HG03060 (cell line): Measurements from ENCODE around the gene CRIP1.

Experiments used
- ATAC-seq: cut with Tn5 transposase; IDR thresholded peaks from one replicate; pipeline ENCODE4 v1.9.1; 2021; ENCODE audit warnings: low read depth, moderate number of reproducible peaks; ENCODE audit not compliant: unreplicated experiment

CRIP1 gene

GRCh38 chr14:105501504-105502291, 15.0 kb downstream of the CRIP1 start:
- ATAC-seq, result no peak

GRCh38 chr14:105502446-105503295, 16.0 kb downstream of the CRIP1 start:
- ATAC-seq, result no peak

- ATAC-seq, result no peak
These were observed 16.6 kb downstream of the CRIP1 start for GRCh38 chr14:105503296-105503640.

GRCh38 chr14:105503935-105504692, 17.4 kb downstream of the CRIP1 start:
- no peak for ATAC-seq

GRCh38 chr14:105505101-105505500, 18.4 kb downstream of the CRIP1 start:
- no peak for ATAC-seq

- no peak for ATAC-seq
These were observed 20.6 kb downstream of the CRIP1 start for GRCh38 chr14:105507247-105507646.

GRCh38 chr14:105508069-105508468, 21.4 kb downstream of the CRIP1 start:
- ATAC-seq, result no peak

- ATAC-seq, result no peak
These were observed 21.9 kb downstream of the CRIP1 start for GRCh38 chr14:105508601-105509000.

GRCh38 chr14:105517096-105517495, 30.4 kb downstream of the CRIP1 start:
- ATAC-seq, result no peak

- ATAC-seq, result no peak
These were observed 33.4 kb downstream of the CRIP1 start for GRCh38 chr14:105519946-105520698.

- no peak for ATAC-seq
These were observed 38.6 kb downstream of the CRIP1 start for GRCh38 chr14:105525326-105525725.

- ATAC-seq, result no peak
These were observed 39.4 kb downstream of the CRIP1 start, which contains the start of gene TMEM121 for GRCh38 chr14:105525861-105526775. TSS of gene TMEM121 (plus strand) at chr14:105526583. CDS start at chr14:105528835, 2,252 bp downstream.

- ATAC-seq, result no peak
These were observed 40.2 kb downstream of the CRIP1 start for GRCh38 chr14:105526776-105527380.

- ATAC-seq, result no peak
These were observed 40.7 kb downstream of the CRIP1 start for GRCh38 chr14:105527381-105527825.

GRCh38 chr14:105527826-105528585, 41.3 kb downstream of the CRIP1 start:
- ATAC-seq, result no peak

- no peak for ATAC-seq
These were observed 42.1 kb downstream of the CRIP1 start for GRCh38 chr14:105528586-105529318.

- no peak for ATAC-seq
These were observed 42.6 kb downstream of the CRIP1 start for GRCh38 chr14:105529319-105529568.
